Head of caudate nucleus (tissue), 42 donors: ENCODE measurements around the gene FOSL2.
A peak's percentile ranks its signal among the peaks of the same experiment; 100 is the strongest.

ENCODE experiments used
- DNase-seq, 42 donors: peaks; one replicate each; pipeline versions ENCODE4 v3.0.0 to v3.0.0-alpha.2; 2020 to 2021; ENCODE audit warnings: mixed read lengths in 7 of 42
- intact Hi-C: fragments of 100-400 bp; cut with DNase I; formaldehyde crosslinking; loops from one replicate; pipeline ENCODE4 v1.15.0; 2022

The FOSL2 gene

DNA sequence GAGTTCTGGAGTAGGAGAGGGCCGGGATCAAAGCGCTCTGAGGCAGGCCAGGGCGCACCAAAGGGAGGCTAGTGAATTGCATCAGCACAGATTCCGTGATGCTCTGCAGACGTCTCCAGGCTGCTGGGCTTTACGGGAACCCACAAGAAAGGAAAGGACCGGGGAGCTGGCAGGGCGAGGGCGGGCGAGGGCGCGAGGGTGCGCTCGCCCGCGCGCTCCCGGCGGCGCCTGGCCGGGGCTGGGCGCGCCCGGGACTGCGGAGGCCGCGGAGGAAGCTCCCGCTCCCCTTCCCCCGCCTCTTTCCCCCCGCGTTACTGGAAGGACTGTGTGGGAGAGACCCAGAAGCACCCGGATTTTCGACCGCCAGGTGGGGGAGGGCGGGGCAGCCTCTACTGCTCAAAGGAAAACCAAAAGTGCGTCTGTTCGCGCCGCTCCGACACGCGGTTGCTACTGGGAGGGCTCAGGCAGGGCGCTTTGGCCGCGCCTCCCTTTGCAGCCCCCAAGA, 2.4 kb upstream of the FOSL2 start:
- intact Hi-C loops, result loop anchor here (2.0 kb wide), 1 partner anchor 499 kb away; the partner anchor contains the start of genes BABAM2 and RBKS
- DNase-seq, result peak; percentile 39 to 90 (median 70)

- DNase-seq, result peak in 37 of 42 donors; percentile 21 to 79 (median 52)
- intact Hi-C loops, result loop anchor here (2.0 kb wide), 1 partner anchor 500 kb away; the partner anchor contains the start of genes BABAM2 and RBKS
Observed at GRCh38 chr2:28390746-28391563, 1.7 kb upstream of the FOSL2 start.

- peak in 35 of 42 donors; percentile 10 to 80 (median 49) for DNase-seq
- intact Hi-C loops, result loop anchor here (2.0 kb wide), 1 partner anchor 501 kb away; the partner anchor contains the start of genes BABAM2 and RBKS
Observed at GRCh38 chr2:28391564-28392296, 928 bp upstream of the FOSL2 start.

DNA sequence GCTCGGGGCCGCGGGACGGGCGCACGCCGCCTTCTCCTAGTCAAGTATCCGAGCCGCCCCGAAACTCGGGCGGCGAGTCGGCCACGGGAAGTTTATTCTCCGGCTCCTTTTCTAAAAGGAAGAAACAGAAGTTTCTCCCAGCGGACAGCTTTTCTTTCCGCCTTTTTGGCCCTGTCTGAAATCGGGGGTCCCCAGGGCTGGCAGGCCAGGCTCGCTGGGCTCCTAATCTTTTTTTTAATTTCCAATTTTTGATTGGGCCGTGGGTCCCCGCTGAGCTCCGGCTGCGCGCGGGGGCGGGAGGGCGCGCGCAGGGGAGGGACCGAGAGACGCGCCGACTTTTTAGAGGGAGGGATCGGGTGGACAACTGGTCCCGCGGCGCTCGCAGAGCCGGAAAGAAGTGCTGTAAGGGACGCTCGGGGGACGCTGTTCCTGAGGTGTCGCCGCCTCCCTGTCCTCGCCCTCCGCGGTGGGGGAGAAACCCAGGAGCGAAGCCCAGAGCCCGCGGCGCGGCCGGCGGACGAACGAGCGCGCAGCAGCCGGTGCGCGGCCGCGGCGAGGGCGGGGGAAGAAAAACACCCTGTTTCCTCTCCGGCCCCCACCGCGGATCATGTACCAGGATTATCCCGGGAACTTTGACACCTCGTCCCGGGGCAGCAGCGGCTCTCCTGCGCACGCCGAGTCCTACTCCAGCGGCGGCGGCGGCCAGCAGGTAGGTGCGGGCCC, 617 bp downstream of the FOSL2 start:
- intact Hi-C loops, result no loop called here
- DNase-seq, result peak in 35 of 42 donors; percentile 15 to 64 (median 36)

DNA sequence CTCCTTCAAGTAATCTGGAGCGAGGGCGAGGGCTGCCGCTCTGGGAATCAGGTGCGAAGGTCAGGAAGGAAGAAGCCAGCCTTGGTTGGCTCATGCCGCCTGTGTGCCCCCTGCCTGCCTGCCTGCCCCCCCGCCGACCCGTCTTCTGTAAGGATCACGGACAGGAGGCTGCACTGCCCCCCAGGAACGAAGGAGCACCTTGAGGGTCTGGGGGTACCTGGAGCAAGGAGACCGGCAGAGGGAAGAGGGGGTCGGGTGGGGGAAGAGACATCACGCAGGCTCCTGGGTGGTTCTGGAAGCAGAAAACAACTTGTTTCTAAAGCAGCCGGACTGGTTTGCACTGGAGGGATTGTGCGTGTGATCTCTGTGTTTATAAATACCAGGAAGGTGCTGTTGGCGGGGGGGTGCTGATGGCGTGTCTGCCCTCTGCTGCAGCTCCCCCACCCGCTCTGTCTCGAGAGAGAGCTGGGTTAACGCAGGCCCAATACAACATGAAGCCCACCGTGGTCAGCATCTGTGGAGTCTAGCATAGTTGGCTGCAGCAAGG, 1.7 kb downstream of the FOSL2 start:
- DNase-seq, result peak in 12 of 42 donors; percentile 15 to 59 (median 32)
- intact Hi-C loops, result no loop called here

DNA sequence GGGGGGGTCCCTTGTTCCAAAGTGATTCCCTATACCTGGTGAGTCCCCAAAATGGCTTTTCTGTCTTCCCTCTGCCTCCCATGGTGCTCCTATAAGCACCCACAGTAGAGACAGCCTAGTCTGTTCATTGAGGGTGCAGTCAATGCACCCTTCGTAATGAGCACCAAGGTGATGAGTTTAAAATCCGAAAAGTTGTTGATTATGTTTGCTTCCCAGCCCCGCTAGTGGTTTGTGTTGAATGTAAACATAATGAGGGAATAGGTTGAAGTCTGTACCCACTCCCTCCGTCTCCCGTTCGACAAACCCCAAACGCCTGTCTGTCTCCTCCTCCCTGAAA, 2.3 kb downstream of the FOSL2 start:
- DNase-seq, result peak in 6 of 42 donors; percentile 5 to 30 (median 18)
- intact Hi-C loops, result loop anchor here (5.0 kb wide), 1 partner anchor 673 kb away; no protein-coding TSS in a partner anchor

GRCh38 chr2:28395334-28396061, 2.8 kb downstream of the FOSL2 start:
- intact Hi-C loops, result loop anchor here (5.0 kb wide), 1 partner anchor 673 kb away; no protein-coding TSS in a partner anchor

GRCh38 chr2:28397043-28397381, 4.4 kb downstream of the FOSL2 start:
- DNase-seq, result no peak
- intact Hi-C loops, result loop anchor here (5.0 kb wide), 1 partner anchor 675 kb away; no protein-coding TSS in a partner anchor

More at GRCh38 chr2:28395334-28396061, 2.8 kb downstream of the FOSL2 start:
- DNase-seq, result peak in 8 of 42 donors; percentile 14 to 63 (median 26)

DNA sequence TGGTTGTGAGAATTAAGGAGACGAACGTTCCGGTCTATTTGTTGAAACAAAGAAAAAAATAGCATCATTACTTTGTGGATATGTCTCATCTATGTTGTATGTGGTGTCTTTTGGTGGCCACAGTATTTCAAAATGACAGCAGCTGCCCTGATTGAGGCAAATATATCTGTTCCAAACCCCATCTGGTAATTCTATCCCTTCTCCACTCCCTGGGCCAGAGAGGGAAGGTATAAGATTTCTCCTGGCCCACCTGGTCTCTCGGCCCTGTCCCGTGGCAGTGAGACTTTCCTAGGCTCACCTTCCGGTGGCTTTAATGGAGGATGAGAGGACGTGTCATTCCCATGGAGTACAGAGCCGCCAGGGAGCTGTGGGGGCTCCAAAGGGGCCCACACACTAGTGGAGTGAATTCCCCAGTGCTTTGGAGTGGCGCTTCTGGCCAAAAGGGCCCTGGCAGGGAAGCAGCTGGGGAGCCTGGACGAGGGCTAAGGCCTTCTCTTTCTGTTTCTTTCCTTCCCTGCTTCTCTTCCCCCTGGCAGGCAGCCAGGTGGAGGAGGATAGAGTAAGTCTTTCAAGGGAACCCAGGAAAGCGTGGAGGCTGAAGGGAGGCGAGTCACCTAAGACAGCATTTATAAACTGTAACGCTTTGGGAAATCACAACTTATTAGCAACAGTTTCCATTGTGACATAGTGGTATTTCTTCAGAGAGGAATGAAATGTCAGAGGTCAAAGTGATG, 5.6 kb downstream of the FOSL2 start:
- DNase-seq, result peak in 36 of 42 donors; percentile 26 to 79 (median 48)
- intact Hi-C loops, result loop anchor here (5.0 kb wide), 1 partner anchor 676 kb away; no protein-coding TSS in a partner anchor

DNA sequence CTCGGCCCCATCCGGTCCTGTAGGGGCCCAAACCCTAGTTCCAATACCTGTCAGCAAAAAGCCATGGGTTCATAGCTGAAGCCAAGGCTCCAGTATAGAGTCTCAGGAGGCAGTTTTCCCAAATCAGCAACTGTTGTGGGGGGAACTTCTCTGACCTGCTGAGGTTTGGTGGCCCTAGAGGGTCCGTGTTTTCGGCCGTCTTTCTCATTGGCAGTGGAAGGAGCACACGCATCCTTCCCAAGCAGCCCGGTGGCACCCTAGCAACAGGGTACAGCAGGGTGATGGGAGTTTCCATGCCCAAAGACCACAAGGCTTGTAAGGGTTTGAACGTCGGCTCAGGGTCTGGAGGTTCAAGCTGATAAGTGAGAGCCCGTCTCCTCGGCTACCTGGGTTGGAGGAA, 6.6 kb downstream of the FOSL2 start:
- intact Hi-C loops, result loop anchor here (5.0 kb wide), 1 partner anchor 677 kb away; no protein-coding TSS in a partner anchor
- DNase-seq, result peak in 1 of 42 donors; percentile 11

DNA sequence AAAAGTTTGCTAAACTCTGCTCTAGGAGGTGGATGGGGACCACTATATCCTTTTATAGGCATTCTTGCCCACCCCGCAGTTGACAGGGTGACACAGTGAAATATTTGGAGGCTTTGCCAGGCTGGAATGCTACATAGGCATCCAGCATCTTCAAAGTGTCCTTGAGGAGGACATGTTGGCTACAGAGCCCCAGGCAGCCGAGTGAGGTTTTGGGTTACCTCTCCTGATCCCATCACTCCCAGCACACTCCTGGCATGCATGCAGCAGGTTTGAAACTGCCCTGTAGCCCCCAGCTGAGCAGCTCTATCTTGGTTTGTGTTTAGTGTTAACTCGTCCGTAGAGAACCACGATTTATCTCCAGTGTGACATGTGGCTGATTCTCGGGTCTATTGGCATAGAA, 7.3 kb downstream of the FOSL2 start:
- no peak for DNase-seq
- intact Hi-C loops, result loop anchor here (5.0 kb wide), 1 partner anchor 678 kb away; no protein-coding TSS in a partner anchor

DNA sequence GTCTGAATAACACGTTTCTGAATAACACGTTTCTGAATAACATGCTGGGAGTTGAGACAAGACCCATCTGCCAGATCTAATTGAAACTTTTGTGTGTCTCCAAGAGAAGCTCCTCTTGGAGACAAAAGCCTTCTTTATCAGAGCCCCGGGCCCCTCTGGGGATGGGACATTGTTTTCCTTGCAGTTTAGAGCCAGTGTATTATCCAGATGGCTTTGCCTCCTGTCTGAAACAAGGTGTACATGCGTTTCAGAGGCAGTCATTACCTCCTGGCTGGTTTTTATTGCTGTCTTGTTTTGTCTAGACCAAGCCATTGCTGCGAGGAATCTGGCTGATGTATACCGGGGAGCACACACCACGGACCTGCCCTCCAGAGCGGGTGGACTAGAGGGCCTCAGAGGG, 7.8 kb downstream of the FOSL2 start:
- intact Hi-C loops, result no loop called here
- no peak for DNase-seq

DNA sequence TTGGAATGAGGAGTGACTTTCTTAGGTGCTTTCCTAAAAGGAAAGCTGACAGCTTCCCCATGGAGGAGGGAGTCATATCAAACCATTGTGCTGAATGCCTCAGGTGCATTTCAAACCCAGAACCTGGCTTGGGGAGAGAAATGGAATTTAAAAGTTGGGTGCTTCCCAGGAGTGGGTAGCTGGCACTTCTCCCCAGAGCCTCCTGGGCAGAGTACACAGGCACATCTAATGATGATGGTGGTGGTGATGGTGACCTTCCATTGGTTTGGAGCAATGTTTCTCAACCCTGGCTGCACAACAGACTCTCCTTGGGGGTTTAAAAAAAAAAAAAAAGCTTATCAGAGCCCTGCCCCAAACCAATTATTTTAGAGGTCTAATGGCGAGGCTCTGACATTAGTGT, 8.3 kb downstream of the FOSL2 start:
- intact Hi-C loops, result no loop called here
- DNase-seq, result peak in 1 of 42 donors; percentile 3

GRCh38 chr2:28401411-28401810, 8.8 kb downstream of the FOSL2 start:
- intact Hi-C loops, result no loop called here
- peak in 1 of 42 donors; percentile 4 for DNase-seq

GRCh38 chr2:28401948-28402550, 9.4 kb downstream of the FOSL2 start:
- peak in 1 of 42 donors; percentile 0 for DNase-seq
- intact Hi-C loops, result no loop called here

DNA sequence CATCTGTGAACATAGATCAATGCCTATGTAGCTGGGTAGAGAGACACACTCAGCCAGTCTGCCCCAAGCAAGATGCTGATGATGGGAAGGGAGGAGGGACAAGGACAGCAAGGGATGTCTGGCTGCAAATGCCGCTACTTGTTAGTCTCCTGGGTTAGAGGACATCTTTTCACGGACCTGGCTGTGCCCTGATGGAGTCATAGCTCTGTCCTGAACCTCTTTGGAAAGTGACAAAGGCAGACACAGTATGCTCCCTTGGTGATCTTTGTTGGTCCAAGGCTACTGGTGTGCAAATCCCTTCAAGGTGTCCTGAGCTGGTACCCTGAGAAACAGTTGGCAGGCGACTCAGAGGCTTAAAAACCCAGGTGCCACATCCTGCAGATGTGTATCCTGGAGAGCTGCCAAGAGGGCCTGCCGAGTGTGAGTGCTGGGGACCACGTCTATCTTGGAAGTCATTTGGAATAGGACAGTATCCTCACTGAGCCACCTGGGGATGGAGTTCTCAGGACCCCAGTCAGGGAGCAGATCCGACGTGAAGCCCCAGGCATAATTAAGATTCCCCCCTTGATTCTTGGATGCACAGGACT, 10.8 kb downstream of the FOSL2 start:
- intact Hi-C loops, result no loop called here
- DNase-seq, result peak in 1 of 42 donors; percentile 3
